Common myeloid progenitor, CD34-positive (primary cell): ENCODE measurements around the gene BTBD6.

Experiments used
- CTCF ChIA-PET: fragments of 350-600 bp; sonication (Branson Sonifier 250); formaldehyde crosslinking; loops from one replicate; lab custom pipeline; 2021; ENCODE audit warnings: antibody characterized with exemption; lab: Charles Lee
- POLR2A ChIA-PET: fragments of 350-600 bp; sonication (Branson Sonifier 250); formaldehyde crosslinking; loops from one replicate; lab custom pipeline; 2021; ENCODE audit warnings: antibody characterized with exemption; lab: Charles Lee
- DNase-seq, 3 donors: peaks; one replicate each; pipeline versions ENCODE4 v3.0.0 to v3.0.0-alpha.2; 2013
- H3K27ac ChIP-seq, 2 experiments: 1 replicate in 1 of 2; 2 replicates in 1 of 2; pipeline ENCODE4 v1.7.0; 2013; ENCODE audit warnings: inconsistent platforms in 2 of 2, low read length in 2 of 2, mild to moderate bottlenecking in 2 of 2, low read depth in 1 of 2, moderate library complexity in 1 of 2; ENCODE audit not compliant: severe bottlenecking in 2 of 2, insufficient read depth in 1 of 2, poor library complexity in 1 of 2
- H3K27me3 ChIP-seq, 5 experiments: replicated peaks in 2 of 5; 1 replicate in 3 of 5; 2 replicates in 2 of 5; pipeline versions ENCODE4 v1.6.1 to v1.7.0; 2013; ENCODE audit warnings: low read length in 4 of 5, mild to moderate bottlenecking in 2 of 5, moderate library complexity in 2 of 5, inconsistent platforms in 1 of 5; ENCODE audit not compliant: insufficient read depth in 5 of 5, control insufficient read depth in 4 of 5
- H3K36me3 ChIP-seq, 4 experiments: 1 replicate in 2 of 4; 2 replicates in 2 of 4; pipeline versions ENCODE4 v1.6.1 to v1.7.0; 2013; ENCODE audit warnings: low read length in 3 of 4, control low read depth in 1 of 4, mild to moderate bottlenecking in 1 of 4; ENCODE audit not compliant: control insufficient read depth in 4 of 4, insufficient read depth in 4 of 4
- H3K4me1 ChIP-seq, 4 experiments: 1 replicate in 3 of 4; 2 replicates in 1 of 4; pipeline versions ENCODE4 v1.6.1 to v1.7.1; 2013; ENCODE audit warnings: low read length in 3 of 4, mild to moderate bottlenecking in 3 of 4, control low read depth in 1 of 4, inconsistent platforms in 1 of 4, moderate library complexity in 1 of 4; ENCODE audit not compliant: control insufficient read depth in 4 of 4, insufficient read depth in 4 of 4; ENCODE audit errors: control extremely low read depth in 1 of 4
- H3K4me3 ChIP-seq, 7 experiments: 1 replicate in 4 of 7; 2 replicates in 3 of 7; pipeline versions ENCODE4 v1.5.1 to v1.7.0; 2013; ENCODE audit warnings: mild to moderate bottlenecking in 7 of 7, low read length in 6 of 7, moderate library complexity in 6 of 7, inconsistent platforms in 2 of 7, low read depth in 2 of 7, control low read depth in 1 of 7; ENCODE audit not compliant: insufficient read depth in 4 of 7, control insufficient read depth in 1 of 7; ENCODE audit errors: extremely low read depth in 1 of 7
- H3K9me3 ChIP-seq, 5 experiments: 1 replicate in 4 of 5; 2 replicates in 1 of 5; pipeline versions ENCODE4 v1.6.1 to v1.7.1; 2013; ENCODE audit warnings: low read length in 4 of 5, mild to moderate bottlenecking in 2 of 5, inconsistent platforms in 1 of 5, low read depth in 1 of 5, moderate library complexity in 1 of 5; ENCODE audit not compliant: control insufficient read depth in 4 of 5, insufficient read depth in 2 of 5; ENCODE audit errors: control extremely low read depth in 1 of 5
- WGBS: methylation state at CpG from one replicate; pipeline ENCODE4 v1.1.5; 2013; ENCODE audit not compliant: insufficient coverage; 5-methylcytosine and 5-hydroxymethylcytosine counted together

The BTBD6 gene

GRCh38 chr14:105215602-105216001 is 32.7 kb upstream of the BTBD6 start:
- 92% methylated on average over 2 of the region's 3 CpGs for WGBS
- H3K36me3 ChIP-seq = peaks cover 0 to 97% (median 53%) of the 10 kb centered on the region in 4 experiments
- H3K4me1 ChIP-seq = no peaks in the 10 kb centered on the region

GRCh38 chr14:105216490-105217247 is 31.7 kb upstream of the BTBD6 start:
- no peaks in the 10 kb centered on the region for H3K27me3 ChIP-seq
- ChIA-PET CTCF (no interaction called here), POLR2A (no interaction called here)
- H3K36me3 ChIP-seq = peaks cover 0 to 97% (median 54%) of the 10 kb centered on the region in 4 experiments
- no peak for DNase-seq
- WGBS = 97% methylated on average over 28 of the region's 30 CpGs
- H3K9me3 ChIP-seq = no peaks in the 10 kb centered on the region
- H3K4me1 ChIP-seq = no peaks in the 10 kb centered on the region
- H3K4me3 ChIP-seq = no peak overlapping the region
- no peak overlapping the region for H3K27ac ChIP-seq

More at GRCh38 chr14:105215602-105216001, 32.7 kb upstream of the BTBD6 start:
- no peak overlapping the region for H3K4me3 ChIP-seq
- DNase-seq = no peak
- H3K9me3 ChIP-seq = no peaks in the 10 kb centered on the region
- POLR2A ChIA-PET = no interaction called here
- CTCF ChIA-PET = no interaction called here
- H3K27me3 ChIP-seq = no peaks in the 10 kb centered on the region
- no peak overlapping the region for H3K27ac ChIP-seq

- POLR2A ChIA-PET = no interaction called here
- WGBS = 95% methylated on average over 9 of the region's 11 CpGs
- CTCF ChIA-PET = no interaction called here
These were observed 30.6 kb upstream of the BTBD6 start for GRCh38 chr14:105217774-105218173.

GRCh38 chr14:105218611-105219010 is 29.7 kb upstream of the BTBD6 start:
- ChIA-PET POLR2A (no interaction called here), CTCF (no interaction called here)
- no peaks in the 10 kb centered on the region for H3K4me1 ChIP-seq
- 99% methylated on average over 18 of the region's 19 CpGs for WGBS
- no peak overlapping the region for H3K4me3 ChIP-seq
- no peak for DNase-seq
- H3K27ac ChIP-seq = no peak overlapping the region
- no peaks in the 10 kb centered on the region for H3K9me3 ChIP-seq
- H3K36me3 ChIP-seq = peaks cover 6 to 93% (median 54%) of the 10 kb centered on the region in 4 experiments
- no peaks in the 10 kb centered on the region for H3K27me3 ChIP-seq

More at GRCh38 chr14:105217774-105218173, 30.6 kb upstream of the BTBD6 start:
- no peaks in the 10 kb centered on the region for H3K27me3 ChIP-seq
- peaks cover 0 to 92% (median 51%) of the 10 kb centered on the region in 4 experiments for H3K36me3 ChIP-seq
- DNase-seq = no peak
- H3K4me1 ChIP-seq = no peaks in the 10 kb centered on the region
- H3K4me3 ChIP-seq = no peak overlapping the region
- H3K9me3 ChIP-seq = no peaks in the 10 kb centered on the region
- no peak overlapping the region for H3K27ac ChIP-seq

GRCh38 chr14:105219043-105219612 is 29.2 kb upstream of the BTBD6 start:
- Histone ChIP-seq H3K36me3 (peaks cover 7 to 92% (median 56%) of the 10 kb centered on the region in 4 experiments), H3K27ac (no peak overlapping the region), H3K4me3 (no peak overlapping the region), H3K9me3 (no peaks in the 10 kb centered on the region), H3K4me1 (no peaks in the 10 kb centered on the region), H3K27me3 (no peaks in the 10 kb centered on the region)
- WGBS = 98% methylated on average over 21 of the region's 29 CpGs
- no peak for DNase-seq
- ChIA-PET POLR2A (no interaction called here), CTCF (interaction anchor here (0.5 to 1.4 kb wide), 2 partner anchors 16 to 60 kb away, joined by 3 to 4 read pairs; no protein-coding TSS in a partner anchor)

GRCh38 chr14:105219753-105220152 is 28.6 kb upstream of the BTBD6 start:
- H3K4me3 ChIP-seq = no peak overlapping the region
- CTCF ChIA-PET = interaction anchor here (1.0 to 1.4 kb wide), 3 partner anchors 11 to 18 kb away, joined by 3 to 4 read pairs (median 3); no protein-coding TSS in a partner anchor
- POLR2A ChIA-PET = no interaction called here
- H3K9me3 ChIP-seq = no peaks in the 10 kb centered on the region
- WGBS = 97% methylated on average over 17 of the region's 17 CpGs
- no peak overlapping the region for H3K27ac ChIP-seq
- H3K4me1 ChIP-seq = no peaks in the 10 kb centered on the region
- H3K36me3 ChIP-seq = peaks cover 13 to 93% (median 59%) of the 10 kb centered on the region in 4 experiments
- no peak for DNase-seq
- no peaks in the 10 kb centered on the region for H3K27me3 ChIP-seq
